Dendritic cell treated with granulocyte-macrophage colony-stimulating factor and Interleukin-4, amounts not matched to agents 40 ng/mL and 50 ng/mL, for 4 days (primary cell): ENCODE results near the gene TBC1D1.

Experiments
- H3K27ac Mint-ChIP-seq: one replicate; pipeline ENCODE4 v1.8.0; 2022; ENCODE audit warnings: mild to moderate bottlenecking, mixed read lengths
- H3K27me3 Mint-ChIP-seq: one replicate; pipeline ENCODE4 v1.8.0; 2022; ENCODE audit warnings: mild to moderate bottlenecking, mixed read lengths
- H3K36me3 Mint-ChIP-seq: one replicate; pipeline ENCODE4 v1.8.0; 2022; ENCODE audit warnings: low read depth, mixed read lengths
- H3K4me1 Mint-ChIP-seq: one replicate; pipeline ENCODE4 v1.8.0; 2022; ENCODE audit warnings: low read depth, mixed read lengths
- H3K4me3 Mint-ChIP-seq: one replicate; pipeline ENCODE4 v1.8.0; 2022; ENCODE audit warnings: mild to moderate bottlenecking, moderate library complexity, mixed read lengths
- H3K9me3 Mint-ChIP-seq: one replicate; pipeline ENCODE4 v1.8.0; 2022; ENCODE audit warnings: mixed read lengths
- intact Hi-C: fragments of 100-400 bp; cut with micrococcal nuclease; formaldehyde crosslinking; loops from one replicate; pipeline ENCODE4 v1.15.0; 2022

TBC1D1 gene

DNA sequence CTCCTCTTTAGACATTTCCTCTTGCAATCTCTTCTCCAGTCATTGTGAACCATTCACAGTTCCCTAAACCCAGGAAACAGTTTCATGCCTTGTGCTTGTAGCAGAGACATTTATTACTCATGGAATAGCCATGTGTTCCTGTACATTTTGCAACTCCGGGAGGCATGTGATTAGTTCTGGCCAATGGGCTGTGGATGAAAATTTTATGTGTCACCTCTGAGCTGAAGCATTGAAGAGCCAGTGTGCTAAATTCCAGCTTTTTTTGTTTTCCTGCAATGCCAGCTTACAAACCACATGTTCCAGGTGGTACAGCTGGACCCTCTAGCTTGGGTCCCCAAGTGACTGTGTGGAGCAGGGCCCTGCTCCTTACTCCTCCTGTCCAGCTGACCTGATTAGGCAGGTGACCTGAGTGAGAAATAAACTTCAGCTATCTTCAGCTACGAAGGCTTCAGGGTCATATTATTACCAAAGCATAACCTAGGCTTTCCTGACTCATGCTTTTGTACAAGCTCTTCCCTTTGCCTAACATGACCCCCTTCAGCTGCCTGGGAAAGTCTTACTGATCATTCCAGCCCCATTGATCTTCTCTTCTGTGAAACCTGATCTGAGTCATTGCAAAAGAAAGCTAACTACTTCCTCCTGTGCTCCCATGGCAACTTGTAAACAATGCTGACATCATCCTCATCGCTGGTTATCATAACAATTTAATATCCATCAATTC is 269.8 kb downstream of the TBC1D1 start:
- Mint-ChIP-seq H3K9me3 (no peaks in the 10 kb centered on the region), H3K4me1 (peaks cover 76% of the 10 kb centered on the region), H3K4me3 (no peak overlapping the region), H3K27me3 (no peaks in the 10 kb centered on the region), H3K27ac (peak overlapping the region; percentile 90), H3K36me3 (no peaks in the 10 kb centered on the region)
- intact Hi-C loops: loop anchor here (2.0 to 5.0 kb wide), 2 partner anchors 14 to 83 kb away; no protein-coding TSS in a partner anchor

DNA sequence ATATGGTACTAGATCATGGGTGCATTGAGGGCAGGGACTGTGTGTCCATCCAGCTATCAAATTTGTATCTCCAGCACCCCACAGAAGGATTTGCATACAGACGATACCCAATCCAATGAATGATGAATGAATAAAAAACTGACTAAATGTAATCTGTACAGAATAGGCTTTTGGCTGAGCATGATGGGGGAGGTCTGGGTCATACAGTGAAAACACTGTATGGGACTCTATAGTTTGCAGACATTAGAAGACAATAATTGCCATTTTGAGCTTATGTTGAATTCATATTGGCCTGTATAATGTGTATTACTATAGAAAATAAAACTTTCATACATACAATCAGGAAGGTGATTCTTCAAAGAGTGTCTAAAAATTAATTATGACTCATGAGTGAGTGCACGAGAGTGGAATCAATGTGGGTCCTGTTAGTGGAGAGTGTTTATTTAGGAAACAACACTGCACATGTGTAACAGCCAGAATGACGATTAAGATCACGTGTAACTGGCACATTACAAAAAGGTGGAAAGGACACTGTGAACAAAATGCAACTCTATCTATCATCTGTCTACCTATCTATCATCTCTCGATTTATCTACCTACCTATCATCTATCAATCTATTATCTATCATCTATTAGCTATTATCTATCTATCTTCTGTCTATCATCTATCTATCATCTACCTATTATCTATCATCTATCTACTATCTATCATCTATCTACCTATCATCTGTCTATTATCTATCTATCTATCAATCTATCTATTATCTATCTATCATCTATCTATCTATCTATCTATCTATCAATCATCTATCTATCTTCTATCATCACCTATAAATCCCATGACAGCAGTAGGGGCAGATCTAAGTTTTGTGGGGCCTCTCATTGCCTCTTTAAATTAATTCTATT is 270.6 kb downstream of the TBC1D1 start:
- H3K4me1 Mint-ChIP-seq: peaks cover 76% of the 10 kb centered on the region
- no peaks in the 10 kb centered on the region for H3K36me3 Mint-ChIP-seq
- intact Hi-C loops: loop anchor here (2.0 to 5.0 kb wide), 2 partner anchors 13 to 84 kb away; no protein-coding TSS in a partner anchor
- H3K9me3 Mint-ChIP-seq: no peaks in the 10 kb centered on the region
- peak overlapping the region; percentile 90 for H3K27ac Mint-ChIP-seq
- H3K27me3 Mint-ChIP-seq: no peaks in the 10 kb centered on the region
- no peak overlapping the region for H3K4me3 Mint-ChIP-seq

DNA sequence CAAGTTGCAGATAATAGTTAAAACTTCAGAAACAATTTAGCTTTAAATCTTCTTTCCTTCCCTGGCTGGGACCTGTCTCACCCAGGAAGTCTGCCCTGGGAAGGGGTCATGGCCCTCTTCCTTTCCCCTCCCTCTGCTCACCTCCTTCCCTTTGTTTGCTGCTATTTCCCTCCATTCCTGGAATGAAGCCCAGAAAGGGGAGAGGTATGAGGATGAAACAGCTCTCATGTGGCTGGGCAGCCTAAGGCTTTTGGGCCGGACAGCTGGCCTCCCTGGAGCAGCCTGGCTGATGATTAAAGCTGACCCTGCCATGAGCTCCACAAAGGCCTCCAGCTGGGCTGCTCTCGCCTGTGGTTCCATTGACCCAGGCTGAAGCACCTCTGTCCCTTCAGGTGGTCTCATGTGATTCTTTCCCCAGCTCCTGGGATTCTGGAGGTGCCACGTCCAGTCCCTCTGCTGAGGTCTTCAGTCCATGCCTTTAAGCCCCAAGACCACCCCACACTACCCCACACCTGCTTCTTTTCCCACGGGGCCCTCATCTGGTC is 271.4 kb downstream of the TBC1D1 start:
- no peaks in the 10 kb centered on the region for H3K27me3 Mint-ChIP-seq
- intact Hi-C loops: loop anchor here (5.0 kb wide), 1 partner anchor 85 kb away; no protein-coding TSS in a partner anchor
- no peak overlapping the region for H3K4me3 Mint-ChIP-seq
- H3K4me1 Mint-ChIP-seq: peaks cover 82% of the 10 kb centered on the region
- H3K36me3 Mint-ChIP-seq: no peaks in the 10 kb centered on the region
- H3K9me3 Mint-ChIP-seq: no peaks in the 10 kb centered on the region
- H3K27ac Mint-ChIP-seq: peak overlapping the region; percentile 47

DNA sequence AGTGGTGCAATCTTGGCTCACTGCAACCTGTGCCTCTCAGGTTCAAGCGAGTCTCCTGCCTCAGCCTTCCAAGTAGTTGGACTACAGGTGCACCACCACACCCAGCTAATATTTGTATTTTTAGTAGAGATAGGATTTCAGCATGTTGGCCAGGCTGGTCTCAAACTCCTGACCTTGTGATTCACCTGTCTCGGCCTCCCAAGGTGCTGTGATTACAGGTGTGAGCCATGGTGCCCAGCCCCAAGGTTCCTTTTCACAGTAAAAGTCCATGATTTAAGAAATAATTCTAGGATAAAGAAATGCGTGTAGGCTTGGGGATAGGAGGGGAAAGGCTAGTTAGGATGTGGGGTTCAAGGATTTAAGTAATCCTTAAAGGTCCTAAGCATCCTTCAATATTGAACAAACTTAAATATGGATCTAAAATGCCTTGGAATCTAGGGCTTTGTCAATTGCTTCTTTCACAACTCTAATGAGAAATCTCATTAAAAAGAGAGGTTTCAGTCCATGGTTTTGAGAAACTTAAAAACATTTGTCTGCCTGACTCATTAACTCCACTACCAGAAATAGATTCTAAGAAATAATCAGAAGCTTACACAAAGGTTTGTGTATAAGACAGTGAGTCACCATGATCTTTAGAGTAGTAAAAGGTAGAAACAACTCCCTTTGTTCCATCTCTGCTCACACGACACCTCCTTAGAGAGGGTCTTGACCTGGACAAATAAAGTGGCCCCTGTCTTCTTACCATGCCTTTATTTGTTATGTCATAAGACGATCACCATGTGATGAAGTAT is 272.5 kb downstream of the TBC1D1 start:
- H3K36me3 Mint-ChIP-seq: no peaks in the 10 kb centered on the region
- H3K9me3 Mint-ChIP-seq: no peaks in the 10 kb centered on the region
- no peak overlapping the region for H3K27ac Mint-ChIP-seq
- no peak overlapping the region for H3K4me3 Mint-ChIP-seq
- intact Hi-C loops: loop anchor here (5.0 kb wide), 1 partner anchor 86 kb away; no protein-coding TSS in a partner anchor
- peaks cover 77% of the 10 kb centered on the region for H3K4me1 Mint-ChIP-seq
- no peaks in the 10 kb centered on the region for H3K27me3 Mint-ChIP-seq

DNA sequence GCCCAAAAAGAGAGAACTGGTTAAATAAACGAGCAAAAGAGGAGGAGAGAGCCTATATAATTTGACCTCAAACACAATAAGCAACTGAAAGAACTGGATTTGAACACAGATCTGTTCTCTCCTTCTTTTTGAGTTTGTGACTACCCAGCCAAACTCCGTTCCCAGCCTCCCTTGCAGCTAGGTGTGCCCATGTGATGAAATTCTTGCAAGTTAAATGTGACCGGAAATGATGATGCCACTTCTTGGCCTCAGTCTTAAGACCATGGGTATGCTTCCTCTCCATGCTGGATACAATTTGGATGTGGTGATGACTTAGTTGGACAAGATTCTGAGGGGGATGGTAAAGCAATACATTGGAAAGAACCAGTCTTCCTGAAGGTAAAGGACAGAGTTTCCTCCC is 273.5 kb downstream of the TBC1D1 start:
- peaks cover 69% of the 10 kb centered on the region for H3K4me1 Mint-ChIP-seq
- no peaks in the 10 kb centered on the region for H3K27me3 Mint-ChIP-seq
- no peaks in the 10 kb centered on the region for H3K36me3 Mint-ChIP-seq
- H3K27ac Mint-ChIP-seq: no peak overlapping the region
- H3K4me3 Mint-ChIP-seq: no peak overlapping the region
- intact Hi-C loops: loop anchor here (5.0 kb wide), 1 partner anchor 87 kb away; no protein-coding TSS in a partner anchor
- no peaks in the 10 kb centered on the region for H3K9me3 Mint-ChIP-seq

DNA sequence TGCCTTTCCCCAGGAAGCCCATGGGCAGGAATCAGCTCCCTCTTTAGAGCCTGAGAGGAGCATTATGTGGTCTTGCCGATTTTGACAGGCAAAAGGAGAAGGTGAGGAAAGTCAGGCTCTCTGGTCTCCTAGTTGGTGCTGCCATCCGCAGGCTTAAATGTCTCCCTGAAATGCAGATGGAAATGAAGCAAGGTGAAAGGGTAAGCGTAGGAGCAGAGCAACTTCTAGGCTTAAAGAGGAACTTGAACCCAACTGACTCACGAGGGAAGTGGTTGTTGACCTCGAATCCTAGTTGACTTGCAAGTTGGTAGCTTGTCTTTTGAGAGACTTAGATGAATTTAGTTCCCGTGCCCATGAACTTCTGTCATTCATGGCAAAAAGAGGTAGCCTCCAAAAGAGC is 275.2 kb downstream of the TBC1D1 start:
- peak overlapping the region; percentile 64 for H3K27ac Mint-ChIP-seq
- no peaks in the 10 kb centered on the region for H3K9me3 Mint-ChIP-seq
- H3K36me3 Mint-ChIP-seq: no peaks in the 10 kb centered on the region
- H3K4me1 Mint-ChIP-seq: peaks cover 56% of the 10 kb centered on the region
- H3K27me3 Mint-ChIP-seq: no peaks in the 10 kb centered on the region
- intact Hi-C loops: no loop called here
- no peak overlapping the region for H3K4me3 Mint-ChIP-seq

DNA sequence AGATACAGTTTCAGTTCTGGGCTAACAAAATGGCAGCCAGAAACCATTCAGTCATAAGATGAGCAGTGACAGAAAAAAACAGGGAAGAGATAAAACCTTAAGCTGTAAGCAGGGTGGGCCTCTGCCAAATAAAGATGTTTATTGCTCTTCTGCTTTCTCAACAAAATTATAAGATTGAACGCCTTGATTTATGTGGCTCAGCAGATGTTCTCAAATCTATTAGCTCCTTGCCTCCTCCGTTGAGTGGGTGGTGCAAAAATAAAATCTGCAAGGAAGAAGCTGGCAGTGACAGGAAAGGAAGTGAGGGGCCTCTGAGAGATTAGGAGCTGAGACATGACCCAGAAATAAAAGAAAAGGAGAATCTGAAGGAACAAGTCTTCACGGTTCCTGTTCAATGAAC is 275.9 kb downstream of the TBC1D1 start:
- intact Hi-C loops: no loop called here
- no peaks in the 10 kb centered on the region for H3K27me3 Mint-ChIP-seq
- H3K9me3 Mint-ChIP-seq: no peaks in the 10 kb centered on the region
- H3K4me1 Mint-ChIP-seq: peaks cover 50% of the 10 kb centered on the region
- no peak overlapping the region for H3K4me3 Mint-ChIP-seq
- H3K36me3 Mint-ChIP-seq: no peaks in the 10 kb centered on the region
- H3K27ac Mint-ChIP-seq: peak overlapping the region; percentile 64

DNA sequence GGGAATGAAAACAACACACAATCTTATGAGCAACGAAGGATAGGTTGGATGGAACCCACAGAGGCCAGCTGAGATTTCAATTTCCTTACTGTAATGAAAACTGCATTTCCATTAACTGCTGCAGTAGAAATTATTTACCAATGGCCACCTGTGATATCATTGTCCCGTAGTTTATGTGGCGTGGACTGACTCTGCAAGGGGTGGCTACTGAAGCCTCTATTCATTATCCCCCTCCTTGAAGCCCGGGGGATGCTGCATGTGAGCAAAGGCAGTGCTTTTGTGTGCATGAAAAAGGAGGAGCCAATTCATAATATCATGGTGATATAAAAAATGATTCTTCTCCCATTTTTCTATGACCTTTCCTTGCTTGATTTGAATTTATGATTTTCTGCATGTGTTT is 277.1 kb downstream of the TBC1D1 start:
- no peaks in the 10 kb centered on the region for H3K36me3 Mint-ChIP-seq
- intact Hi-C loops: no loop called here
- H3K4me3 Mint-ChIP-seq: no peak overlapping the region
- no peaks in the 10 kb centered on the region for H3K9me3 Mint-ChIP-seq
- H3K4me1 Mint-ChIP-seq: peaks cover 46% of the 10 kb centered on the region
- no peak overlapping the region for H3K27ac Mint-ChIP-seq
- H3K27me3 Mint-ChIP-seq: no peaks in the 10 kb centered on the region

DNA sequence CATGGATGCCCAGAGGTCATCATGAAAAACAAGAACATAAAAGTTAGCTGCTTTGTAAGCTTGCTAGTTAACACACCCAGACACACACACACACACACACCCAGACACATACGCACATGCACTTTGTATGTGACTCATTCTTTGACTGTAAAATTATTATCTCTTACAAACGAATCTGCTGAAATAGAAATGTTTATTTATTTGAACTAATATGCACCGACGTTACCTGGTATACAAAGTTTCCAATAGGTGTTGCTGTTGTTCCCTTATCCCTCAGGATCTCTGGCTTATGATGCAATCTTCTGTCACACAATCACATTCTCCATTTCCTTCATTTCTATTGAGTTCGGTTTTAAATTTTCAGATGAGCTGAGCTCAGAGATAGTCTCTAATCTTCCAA is 278.6 kb downstream of the TBC1D1 start:
- H3K27ac Mint-ChIP-seq: no peak overlapping the region
- H3K9me3 Mint-ChIP-seq: no peaks in the 10 kb centered on the region
- intact Hi-C loops: no loop called here
- peaks cover 49% of the 10 kb centered on the region for H3K4me1 Mint-ChIP-seq
- H3K4me3 Mint-ChIP-seq: no peak overlapping the region
- H3K36me3 Mint-ChIP-seq: no peaks in the 10 kb centered on the region
- peaks cover 3% of the 10 kb centered on the region for H3K27me3 Mint-ChIP-seq

DNA sequence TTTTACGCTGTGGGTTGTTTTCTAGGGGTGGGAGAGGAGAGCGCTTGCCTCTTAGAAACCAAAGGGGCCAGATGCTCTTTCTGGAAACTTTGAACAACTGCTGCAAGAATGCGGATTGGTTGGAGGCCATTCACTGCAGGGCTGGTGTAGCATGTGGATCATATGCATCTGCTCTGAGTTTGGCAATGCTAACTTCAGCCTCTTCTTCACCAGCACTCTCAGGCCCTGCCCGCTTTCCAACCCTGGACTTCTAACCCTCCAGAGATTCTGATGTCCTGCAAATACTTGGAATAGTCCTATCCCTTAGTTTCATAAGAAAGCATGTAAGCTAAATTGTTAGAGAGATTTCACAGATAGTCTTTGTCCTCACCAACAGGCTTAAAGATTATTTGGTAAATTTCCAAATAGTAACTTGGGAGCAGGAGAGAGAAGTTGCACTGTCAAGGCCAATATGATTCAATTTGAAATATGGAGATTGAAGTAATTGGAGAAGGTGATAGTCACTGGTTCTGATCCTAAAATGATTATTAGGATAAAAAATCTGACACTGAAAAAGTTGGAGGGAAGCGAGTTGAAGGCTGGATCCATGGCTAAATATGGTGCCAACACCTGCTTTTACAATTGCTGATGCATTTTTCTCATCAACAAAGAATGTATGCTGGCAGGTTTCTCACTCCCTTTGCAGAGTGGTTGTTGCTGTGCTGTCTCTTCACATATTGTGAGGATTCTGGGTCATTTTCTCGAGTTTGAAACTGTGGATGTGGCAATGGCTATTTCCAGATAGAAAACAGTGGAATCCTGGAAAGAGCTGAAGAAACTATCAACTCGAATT is 279.7 kb downstream of the TBC1D1 start:
- Mint-ChIP-seq H3K4me3 (no peak overlapping the region), H3K27ac (no peak overlapping the region), H3K36me3 (no peaks in the 10 kb centered on the region), H3K4me1 (peaks cover 56% of the 10 kb centered on the region), H3K9me3 (no peaks in the 10 kb centered on the region), H3K27me3 (peaks cover 3% of the 10 kb centered on the region)
- intact Hi-C loops: no loop called here

DNA sequence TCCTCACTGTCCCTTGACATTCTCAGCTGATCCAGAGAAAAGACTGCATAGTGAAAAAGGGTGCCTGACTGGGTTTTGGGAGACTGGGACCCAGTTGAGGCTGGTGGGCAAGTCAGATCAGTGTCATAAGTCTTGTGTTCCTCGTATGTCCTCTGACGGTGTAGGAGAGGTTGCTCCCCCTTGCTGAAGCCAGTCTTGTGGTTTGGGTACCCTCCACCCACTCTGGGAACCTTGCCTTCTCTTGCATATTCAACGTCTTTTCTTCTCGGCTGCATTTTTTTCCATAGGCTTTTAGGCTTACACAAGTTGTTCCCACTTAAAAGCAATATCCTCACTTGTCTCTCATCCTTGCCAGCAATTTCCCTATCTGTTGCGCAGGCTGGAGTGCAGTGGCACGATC is 281.2 kb downstream of the TBC1D1 start:
- no peaks in the 10 kb centered on the region for H3K36me3 Mint-ChIP-seq
- intact Hi-C loops: no loop called here

DNA sequence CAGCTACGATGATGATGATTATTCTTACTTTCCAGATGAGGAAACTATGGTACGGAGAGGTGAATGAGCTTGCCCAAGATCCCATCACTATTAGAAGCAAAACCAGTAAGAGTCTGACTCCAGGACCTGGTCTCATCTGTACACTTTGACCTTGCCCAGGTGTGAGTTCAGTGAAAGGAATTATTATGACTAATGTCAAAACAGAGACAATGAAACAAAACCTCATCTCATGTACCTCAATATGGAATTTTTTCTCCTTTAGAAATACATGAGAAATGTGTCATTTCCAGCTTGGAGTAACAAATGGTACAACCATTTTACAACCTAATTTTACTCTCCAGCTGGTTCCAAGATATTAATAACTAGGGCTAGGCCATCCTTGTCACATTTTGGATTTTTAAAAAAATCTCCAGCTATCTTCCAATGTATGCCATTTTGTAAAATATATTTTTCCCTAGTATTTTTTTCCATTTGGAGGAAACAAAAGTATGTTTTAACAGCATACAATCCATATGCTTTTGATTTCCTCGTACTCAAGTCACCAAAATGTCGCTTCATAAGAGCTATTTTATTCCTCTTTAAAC is 283.1 kb downstream of the TBC1D1 start:
- Mint-ChIP-seq H3K27ac (peak overlapping the region; percentile 50), H3K36me3 (no peaks in the 10 kb centered on the region)
- intact Hi-C loops: loop anchor here (2.0 kb wide), 2 partner anchors 13 to 111 kb away; no protein-coding TSS in a partner anchor

More for the DNA sequence above, 281.2 kb downstream of the TBC1D1 start:
- H3K4me1 Mint-ChIP-seq: peaks cover 53% of the 10 kb centered on the region
- H3K27me3 Mint-ChIP-seq: peaks cover 3% of the 10 kb centered on the region
- H3K4me3 Mint-ChIP-seq: no peak overlapping the region
- no peaks in the 10 kb centered on the region for H3K9me3 Mint-ChIP-seq
- H3K27ac Mint-ChIP-seq: no peak overlapping the region

More for the DNA sequence above, 283.1 kb downstream of the TBC1D1 start:
- H3K4me1 Mint-ChIP-seq: peaks cover 62% of the 10 kb centered on the region
- H3K9me3 Mint-ChIP-seq: no peaks in the 10 kb centered on the region
- no peak overlapping the region for H3K4me3 Mint-ChIP-seq
- H3K27me3 Mint-ChIP-seq: peaks cover 5% of the 10 kb centered on the region
